ENCODE data around the gene FBXO15.

FBXO15 gene

DNA sequence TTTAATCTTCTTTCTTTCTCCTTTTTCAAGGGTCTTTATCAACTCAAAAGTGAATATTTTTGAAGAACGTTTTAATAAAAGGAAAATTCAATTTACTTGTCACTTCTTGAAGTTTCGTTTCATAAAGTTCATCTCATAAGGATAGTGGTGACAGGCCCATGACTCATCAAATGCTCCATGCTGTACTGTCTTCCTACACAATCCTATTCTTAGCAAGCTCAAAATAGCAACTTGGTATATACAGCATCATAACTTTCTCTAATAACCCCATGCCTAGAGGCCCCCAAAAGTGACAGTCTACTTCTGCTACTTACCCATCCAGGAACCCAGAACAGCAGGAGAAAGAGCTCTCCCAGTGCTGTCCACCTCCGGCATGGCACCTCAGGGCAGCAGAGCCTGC lies 7.7 kb downstream of the FBXO15 start:
- H3K4me3 Mint-ChIP-seq = peak overlapping the region; percentile 75 to 83
- peak overlapping the region; percentile 95 for H3K27ac Mint-ChIP-seq
- DNase-seq (peak in 1 of 2 donors; percentile 37), ATAC-seq (peak; percentile 99)
- no peaks in the 10 kb centered on the region for H3K9me3 Mint-ChIP-seq
- peaks cover 11% of the 10 kb centered on the region for H3K27me3 Mint-ChIP-seq
- peaks cover 41% of the 10 kb centered on the region for H3K4me1 Mint-ChIP-seq

DNA sequence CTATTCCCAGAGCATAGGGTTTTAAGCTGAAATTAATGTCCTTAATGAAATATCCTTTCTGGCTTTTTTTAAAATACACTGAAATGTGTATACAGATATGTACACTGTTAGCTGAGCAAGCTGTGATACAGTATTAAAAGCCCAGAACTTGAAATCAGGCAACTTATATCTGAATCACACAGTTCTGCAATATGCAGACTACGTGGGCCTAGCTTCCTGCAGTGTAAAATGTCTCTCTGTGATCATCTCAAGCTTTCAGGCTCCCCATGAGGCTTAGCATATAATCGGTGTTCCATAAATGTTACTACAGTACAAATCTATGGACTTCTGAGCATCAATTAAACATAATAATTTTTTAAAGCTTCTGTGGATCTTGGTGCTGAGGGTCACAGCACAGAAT lies 8.2 kb downstream of the FBXO15 start:
- ATAC-seq (peak; percentile 51), DNase-seq (no peak)
- Mint-ChIP-seq H3K27me3 (peaks cover 11% of the 10 kb centered on the region), H3K9me3 (no peaks in the 10 kb centered on the region), H3K4me3 (peak overlapping the region in 1 of 2 donors; percentile 83), H3K27ac (peak overlapping the region; percentile 95), H3K4me1 (peaks cover 41% of the 10 kb centered on the region)

DNA sequence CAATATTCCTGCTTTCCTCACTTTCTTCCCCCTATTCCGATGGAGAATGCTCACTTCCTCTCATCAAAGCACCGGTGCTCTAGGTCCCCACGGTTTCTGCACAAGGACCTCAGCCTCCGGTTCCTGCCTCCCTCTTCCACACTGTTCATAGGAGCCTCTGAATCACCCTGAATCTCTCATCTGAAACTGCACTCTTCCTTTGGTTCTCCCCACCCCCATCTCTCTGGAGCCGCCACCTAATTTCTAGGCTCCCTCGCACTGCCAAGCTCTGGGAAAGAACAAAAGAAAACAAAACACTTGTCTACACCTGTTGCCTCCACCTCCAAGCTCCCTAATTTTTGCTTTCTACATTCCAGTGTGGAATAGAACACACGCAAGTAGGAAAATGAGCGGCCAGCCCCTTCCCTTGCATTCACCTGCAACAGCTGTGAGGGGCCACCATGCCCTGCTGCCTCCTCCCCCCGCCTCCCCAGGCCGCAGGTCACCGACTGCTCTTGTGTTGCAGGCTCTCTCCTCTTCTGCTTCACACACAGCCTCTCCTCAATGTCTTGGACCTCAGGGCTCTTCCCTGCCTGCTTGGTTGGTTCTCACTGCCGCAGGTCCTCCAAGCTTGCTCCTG lies 9.6 kb downstream of the FBXO15 start:
- Mint-ChIP-seq H3K27ac (peak overlapping the region in 1 of 2 donors; percentile 78), H3K9me3 (no peaks in the 10 kb centered on the region)

DNA sequence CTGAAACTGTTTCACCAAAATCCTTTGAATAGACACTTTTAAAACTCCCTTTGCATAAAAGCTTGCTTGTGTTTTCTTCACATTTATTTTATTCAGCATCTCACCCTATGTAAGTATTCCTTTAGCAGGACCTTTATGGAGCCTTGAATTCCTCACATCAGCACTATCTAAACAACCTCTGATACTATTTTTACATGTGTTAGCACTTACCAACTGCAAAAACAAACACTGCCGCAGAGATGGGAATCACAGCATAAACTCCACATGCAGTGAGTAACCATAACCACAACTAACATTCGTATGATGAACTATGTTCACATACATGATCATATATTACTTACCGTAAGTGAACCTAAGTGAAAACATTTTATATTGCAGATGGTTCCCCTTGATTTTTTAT lies 15.4 kb downstream of the FBXO15 start:
- ATAC-seq (no peak), DNase-seq (no peak)
- Mint-ChIP-seq H3K27me3 (no peaks in the 10 kb centered on the region), H3K4me3 (no peak overlapping the region), H3K4me1 (no peaks in the 10 kb centered on the region), H3K9me3 (no peaks in the 10 kb centered on the region), H3K27ac (no peak overlapping the region)

More for the DNA sequence above, 9.6 kb downstream of the FBXO15 start:
- ATAC-seq = no peak
- Mint-ChIP-seq H3K4me1 (peaks cover 41% of the 10 kb centered on the region), H3K27me3 (peaks cover 11% of the 10 kb centered on the region), H3K4me3 (no peak overlapping the region)
- no peak for DNase-seq

DNA sequence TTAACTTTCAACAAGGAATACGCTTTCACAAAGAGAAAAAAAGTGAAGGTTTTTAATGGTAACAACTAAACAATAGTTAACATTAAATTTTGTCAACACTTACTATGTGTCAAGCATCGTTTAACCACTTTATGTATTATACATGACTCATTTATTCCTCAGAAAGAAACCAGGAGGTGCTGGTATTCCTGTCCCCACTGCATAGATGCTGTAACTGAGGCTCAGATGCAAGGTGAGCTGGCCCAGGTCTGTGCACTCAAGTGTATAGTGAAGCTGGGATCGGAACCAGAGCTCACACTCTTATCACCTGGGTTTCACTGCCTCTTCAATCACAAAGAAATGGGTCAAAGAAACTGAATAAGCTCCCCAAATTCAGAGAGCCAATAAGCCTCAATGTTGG lies 16.5 kb downstream of the FBXO15 start:
- ATAC-seq = no peak
- no peaks in the 10 kb centered on the region for H3K4me1 Mint-ChIP-seq
- no peak for DNase-seq
- no peaks in the 10 kb centered on the region for H3K27me3 Mint-ChIP-seq
- no peaks in the 10 kb centered on the region for H3K9me3 Mint-ChIP-seq
- H3K4me3 Mint-ChIP-seq = no peak overlapping the region
- no peak overlapping the region for H3K27ac Mint-ChIP-seq

DNA sequence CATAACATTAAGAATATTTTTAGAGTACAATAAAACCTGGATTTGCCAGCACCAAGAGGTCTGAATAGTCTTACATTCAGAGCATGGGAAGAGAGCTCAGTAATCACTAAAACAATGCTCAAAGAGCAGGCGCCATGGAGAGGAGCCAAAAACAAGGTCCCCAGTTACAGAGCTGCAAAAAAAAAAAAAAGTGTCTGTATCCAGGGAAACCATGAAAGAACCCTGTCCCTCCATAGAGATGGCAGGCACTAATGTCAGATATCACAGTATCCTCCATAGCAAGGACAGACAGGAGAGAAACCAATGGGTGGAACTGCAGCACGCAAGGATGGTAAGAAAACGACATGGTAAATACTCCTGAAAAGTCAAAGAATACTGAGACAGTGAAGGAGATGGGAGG lies 19.5 kb downstream of the FBXO15 start:
- no peaks in the 10 kb centered on the region for H3K9me3 Mint-ChIP-seq
- no peaks in the 10 kb centered on the region for H3K4me1 Mint-ChIP-seq
- H3K27me3 Mint-ChIP-seq = no peaks in the 10 kb centered on the region
- no peak overlapping the region for H3K4me3 Mint-ChIP-seq
- H3K27ac Mint-ChIP-seq = no peak overlapping the region
- DNase-seq (no peak), ATAC-seq (no peak)

DNA sequence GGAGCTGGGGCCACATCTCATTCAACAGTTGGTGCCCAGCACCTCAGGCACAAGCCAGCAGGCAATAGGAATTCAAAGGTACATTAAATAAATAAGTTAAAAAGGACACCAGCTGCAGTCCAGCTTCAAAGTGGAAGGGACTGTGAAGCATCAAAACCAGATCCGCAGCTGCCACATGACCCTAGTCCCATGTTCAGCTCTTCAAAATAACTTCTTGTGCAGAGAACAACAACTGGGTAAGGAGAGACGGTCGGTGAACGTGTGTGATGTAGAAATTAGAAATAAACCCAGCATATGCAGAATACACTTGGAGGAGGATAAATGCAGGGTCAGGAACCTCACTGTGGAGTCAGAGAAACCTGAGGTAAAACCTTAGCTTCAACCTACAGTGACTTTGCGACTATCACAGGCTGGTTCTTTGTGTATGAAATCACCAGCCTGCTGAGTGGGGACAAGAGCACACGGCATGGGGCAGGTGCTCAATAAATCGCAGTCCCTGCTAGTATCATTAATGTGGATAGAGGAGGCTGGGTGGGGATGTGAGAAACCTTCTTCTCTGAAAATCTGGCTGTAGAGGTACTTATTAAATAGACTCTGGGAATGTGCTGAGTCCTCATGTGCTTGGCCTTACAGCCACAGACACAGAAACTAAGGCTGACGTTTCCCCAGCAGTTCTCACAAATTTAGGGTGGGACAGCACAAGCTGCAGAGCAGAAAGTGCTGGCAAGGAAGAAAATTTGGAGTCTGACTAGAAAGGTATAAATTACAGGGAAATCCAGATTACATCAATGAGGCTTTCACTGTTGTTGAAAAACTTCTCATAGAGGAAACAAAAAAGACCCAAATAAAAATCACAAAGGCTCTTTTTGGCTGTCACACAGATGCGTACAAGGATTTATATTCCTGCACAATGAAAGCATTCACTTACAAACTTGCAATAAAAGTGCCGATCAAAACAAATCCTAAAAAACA lies 20.7 kb downstream of the FBXO15 start:
- H3K4me1 Mint-ChIP-seq = no peaks in the 10 kb centered on the region
- H3K27me3 Mint-ChIP-seq = no peaks in the 10 kb centered on the region
- DNase-seq (no peak), ATAC-seq (no peak)
- no peak overlapping the region for H3K27ac Mint-ChIP-seq
- no peaks in the 10 kb centered on the region for H3K9me3 Mint-ChIP-seq
- no peak overlapping the region for H3K4me3 Mint-ChIP-seq

DNA sequence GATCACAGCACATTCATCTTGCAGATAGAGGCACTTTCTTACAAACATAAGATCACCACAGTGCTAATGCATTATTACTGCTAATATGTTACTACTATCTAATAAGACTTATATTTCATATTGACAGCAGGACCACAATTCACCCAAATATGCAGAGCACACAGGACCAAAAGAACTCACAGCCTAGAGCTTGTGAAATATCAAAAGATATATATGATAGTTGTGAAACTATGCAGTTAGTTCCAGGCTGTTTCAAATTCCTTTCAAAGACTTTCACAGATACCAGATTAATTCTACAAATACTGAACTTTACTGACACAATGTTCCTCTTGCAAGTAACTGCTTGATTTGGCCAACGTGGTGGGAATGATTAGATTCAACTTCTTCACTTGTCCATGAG lies 23.0 kb downstream of the FBXO15 start:
- H3K27ac Mint-ChIP-seq = no peak overlapping the region
- H3K4me1 Mint-ChIP-seq = peaks cover 13% of the 10 kb centered on the region
- ATAC-seq (no peak), DNase-seq (no peak)
- no peaks in the 10 kb centered on the region for H3K27me3 Mint-ChIP-seq
- no peaks in the 10 kb centered on the region for H3K9me3 Mint-ChIP-seq
- H3K4me3 Mint-ChIP-seq = no peak overlapping the region

DNA sequence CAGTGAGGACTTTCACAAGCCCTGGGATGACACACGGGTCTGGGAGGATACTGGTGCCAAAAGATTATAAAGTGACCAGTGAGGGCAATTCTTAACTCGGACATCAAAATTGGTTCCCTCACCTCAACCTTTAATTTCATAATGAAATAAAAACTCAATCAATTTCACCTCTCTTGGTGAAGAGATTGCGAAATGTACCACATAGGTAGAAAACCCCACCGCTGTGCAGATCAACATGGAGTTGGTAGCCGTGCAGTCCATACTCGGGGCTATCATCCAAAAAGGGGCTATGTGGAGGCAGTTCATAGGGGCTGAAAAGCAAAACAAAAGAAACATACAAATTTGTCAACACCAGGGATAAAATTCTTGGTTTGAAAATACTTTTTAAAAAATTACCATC lies 24.4 kb downstream of the FBXO15 start:
- DNase-seq (no peak), ATAC-seq (no peak)
- H3K9me3 Mint-ChIP-seq = no peaks in the 10 kb centered on the region
- peaks cover 17% of the 10 kb centered on the region for H3K4me1 Mint-ChIP-seq
- no peaks in the 10 kb centered on the region for H3K27me3 Mint-ChIP-seq
- no peak overlapping the region for H3K27ac Mint-ChIP-seq
- no peak overlapping the region for H3K4me3 Mint-ChIP-seq

DNA sequence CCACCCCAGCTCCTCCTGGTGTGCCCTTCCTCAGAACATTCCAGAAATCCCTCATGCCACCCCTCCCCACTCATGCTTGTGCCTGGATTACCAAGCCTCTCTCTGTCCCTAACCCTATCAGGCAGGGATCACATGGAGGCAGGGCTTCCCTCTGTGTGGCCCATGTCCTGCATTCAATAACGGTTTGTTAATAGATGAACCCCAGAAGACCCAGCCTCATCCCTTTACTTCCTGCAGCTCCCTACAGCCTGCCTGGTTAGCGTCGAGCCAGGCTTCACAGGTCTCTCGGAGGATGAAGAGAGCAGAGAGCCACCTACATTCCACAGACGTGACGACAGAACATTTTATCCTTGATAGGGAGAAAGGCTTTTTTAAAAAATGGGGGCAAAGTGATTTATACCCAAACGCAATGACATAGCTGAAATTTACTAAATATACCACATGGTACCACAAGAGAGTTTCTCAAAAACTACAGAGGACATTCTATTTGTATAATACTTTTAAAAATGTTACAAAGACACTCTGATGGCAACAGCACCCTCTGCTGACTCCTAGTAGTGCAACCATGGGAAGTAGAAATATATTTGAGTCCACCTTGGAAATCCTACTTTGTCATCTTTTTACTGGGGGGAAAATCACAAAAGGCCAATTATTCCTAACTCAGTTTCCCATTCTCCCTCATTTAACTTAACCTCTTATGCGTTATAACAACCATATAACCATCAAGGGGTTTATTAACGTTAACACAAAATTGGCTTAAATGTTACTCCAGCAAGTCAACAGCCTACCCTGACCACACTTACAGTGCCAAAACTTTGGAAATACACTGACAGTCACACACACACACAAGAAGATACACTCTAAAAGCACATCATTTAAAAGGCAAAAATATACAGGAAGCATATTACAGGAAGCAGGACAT lies 30.7 kb downstream of the FBXO15 start:
- Mint-ChIP-seq H3K27ac (peak overlapping the region in 1 of 2 donors; percentile 43), H3K4me1 (peaks cover 27% of the 10 kb centered on the region), H3K4me3 (no peak overlapping the region), H3K9me3 (peaks cover 0 to 10% of the 10 kb centered on the region in 2 donors), H3K27me3 (no peaks in the 10 kb centered on the region)
- no peak for DNase-seq
- peak; percentile 62 for ATAC-seq

DNA sequence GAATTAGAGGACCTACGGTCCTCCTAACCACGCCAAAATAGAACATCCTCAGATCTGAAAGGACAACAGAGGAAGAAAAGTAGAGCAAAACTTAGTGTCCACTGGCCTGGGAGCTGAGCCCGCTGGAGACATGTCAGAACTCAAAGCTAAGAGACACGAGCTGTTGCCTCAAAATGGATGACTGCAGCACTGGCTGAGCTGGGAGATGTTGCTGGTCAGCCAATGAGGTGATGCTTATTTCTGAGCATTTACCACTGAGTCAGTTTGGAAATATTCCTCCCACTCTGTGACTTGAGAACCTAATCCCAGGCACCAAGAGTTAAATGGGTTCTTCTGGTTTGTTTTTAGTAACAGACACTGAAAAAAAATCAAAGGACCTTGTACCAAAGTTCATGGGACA lies 32.6 kb downstream of the FBXO15 start:
- Mint-ChIP-seq H3K27me3 (no peaks in the 10 kb centered on the region), H3K9me3 (peaks cover 6 to 12% of the 10 kb centered on the region in 2 donors), H3K27ac (no peak overlapping the region), H3K4me1 (peaks cover 24% of the 10 kb centered on the region), H3K4me3 (no peak overlapping the region)
- DNase-seq (no peak), ATAC-seq (no peak)

DNA sequence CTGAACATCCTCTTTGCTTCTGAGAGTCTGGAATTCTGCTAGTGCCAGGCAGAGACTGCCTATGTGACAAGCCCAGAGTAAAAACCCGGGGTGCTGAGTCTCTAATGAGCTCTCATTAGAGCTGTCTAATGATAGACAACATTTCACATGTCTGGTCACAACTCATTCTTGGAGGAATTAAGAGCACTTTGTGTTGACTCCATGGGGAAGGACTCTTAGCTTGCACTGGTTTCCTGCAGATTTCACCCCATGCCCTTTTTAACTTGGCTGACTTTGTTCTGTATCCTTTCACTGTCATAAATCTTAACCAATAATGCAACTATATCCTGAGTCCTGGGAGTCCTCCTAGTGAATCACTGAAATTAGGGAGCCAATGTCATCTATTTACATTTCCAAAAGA lies 33.5 kb downstream of the FBXO15 start:
- DNase-seq = no peak
- Mint-ChIP-seq H3K4me3 (no peak overlapping the region), H3K27ac (no peak overlapping the region), H3K27me3 (no peaks in the 10 kb centered on the region), H3K4me1 (peaks cover 17% of the 10 kb centered on the region), H3K9me3 (peaks cover 8 to 15% of the 10 kb centered on the region in 2 donors)
- no peak for ATAC-seq

DNA sequence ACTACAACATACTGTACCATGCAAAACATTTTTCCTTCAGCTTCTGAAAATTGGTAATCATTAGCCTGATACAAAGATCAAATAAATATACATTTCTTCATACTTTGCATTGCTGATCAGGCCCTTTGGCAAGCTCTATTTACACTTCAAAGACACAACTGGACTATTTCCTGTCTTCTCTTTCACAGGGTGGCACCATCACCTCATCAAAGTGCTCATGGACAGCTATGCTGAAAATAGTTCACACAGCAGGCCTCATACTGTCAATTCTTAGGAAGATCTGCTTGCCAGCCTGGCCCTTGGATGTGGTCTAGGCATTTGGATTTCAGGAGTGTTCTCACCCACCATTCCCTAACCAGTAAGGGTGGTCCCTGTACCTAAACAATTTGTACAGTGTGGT lies 33.9 kb downstream of the FBXO15 start:
- DNase-seq = no peak
- peaks cover 12 to 19% of the 10 kb centered on the region in 2 donors for H3K9me3 Mint-ChIP-seq
- ATAC-seq = no peak
- H3K27ac Mint-ChIP-seq = no peak overlapping the region
- H3K4me3 Mint-ChIP-seq = no peak overlapping the region
- no peaks in the 10 kb centered on the region for H3K27me3 Mint-ChIP-seq
- peaks cover 21% of the 10 kb centered on the region for H3K4me1 Mint-ChIP-seq

DNA sequence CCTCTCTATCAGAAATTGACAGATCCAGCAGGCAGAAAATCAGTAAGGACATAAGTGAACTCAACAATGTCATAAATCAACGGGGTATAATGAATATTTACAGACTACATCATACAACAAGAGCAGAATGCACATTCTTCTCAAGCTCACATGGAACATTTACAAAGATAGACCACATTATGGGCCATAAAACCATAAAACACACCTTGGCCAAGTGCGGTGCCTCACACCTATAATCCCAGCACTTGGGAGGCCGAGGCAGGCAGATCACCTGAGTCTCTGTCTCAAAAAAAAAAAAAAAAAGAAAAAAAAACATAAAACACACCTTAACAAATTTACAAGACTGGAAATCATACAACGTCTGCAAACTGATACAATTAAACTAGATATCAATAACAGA lies 36.7 kb downstream of the FBXO15 start:
- ATAC-seq (no peak), DNase-seq (no peak)
- Mint-ChIP-seq H3K27me3 (no peaks in the 10 kb centered on the region), H3K27ac (no peak overlapping the region), H3K4me1 (peaks cover 32% of the 10 kb centered on the region), H3K9me3 (peaks cover 16 to 31% of the 10 kb centered on the region in 2 donors), H3K4me3 (no peak overlapping the region)

DNA sequence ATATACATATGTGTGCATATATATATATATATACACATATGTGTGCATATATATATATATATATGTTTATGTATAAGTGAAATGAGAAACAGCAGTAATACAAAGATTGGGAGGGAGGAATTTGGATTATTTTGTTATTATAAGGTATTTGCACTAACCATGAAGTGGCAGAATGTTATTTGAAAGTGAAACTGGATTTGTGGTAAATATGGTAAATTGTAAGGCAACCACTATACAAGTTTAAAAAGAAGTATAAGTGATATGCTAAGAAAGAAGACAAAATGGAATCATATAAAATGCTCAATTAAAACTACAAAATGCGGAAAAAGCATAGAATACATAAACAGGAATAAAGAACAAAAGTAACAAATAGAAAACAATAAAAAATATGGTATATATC lies 37.5 kb downstream of the FBXO15 start:
- peaks cover 16 to 31% of the 10 kb centered on the region in 2 donors for H3K9me3 Mint-ChIP-seq
- peaks cover 32% of the 10 kb centered on the region for H3K4me1 Mint-ChIP-seq
- no peak overlapping the region for H3K4me3 Mint-ChIP-seq
- no peak for DNase-seq
- H3K27ac Mint-ChIP-seq = no peak overlapping the region
- H3K27me3 Mint-ChIP-seq = no peaks in the 10 kb centered on the region
- ATAC-seq = no peak
